ENCODE results near the gene ISOC2.

DNA sequence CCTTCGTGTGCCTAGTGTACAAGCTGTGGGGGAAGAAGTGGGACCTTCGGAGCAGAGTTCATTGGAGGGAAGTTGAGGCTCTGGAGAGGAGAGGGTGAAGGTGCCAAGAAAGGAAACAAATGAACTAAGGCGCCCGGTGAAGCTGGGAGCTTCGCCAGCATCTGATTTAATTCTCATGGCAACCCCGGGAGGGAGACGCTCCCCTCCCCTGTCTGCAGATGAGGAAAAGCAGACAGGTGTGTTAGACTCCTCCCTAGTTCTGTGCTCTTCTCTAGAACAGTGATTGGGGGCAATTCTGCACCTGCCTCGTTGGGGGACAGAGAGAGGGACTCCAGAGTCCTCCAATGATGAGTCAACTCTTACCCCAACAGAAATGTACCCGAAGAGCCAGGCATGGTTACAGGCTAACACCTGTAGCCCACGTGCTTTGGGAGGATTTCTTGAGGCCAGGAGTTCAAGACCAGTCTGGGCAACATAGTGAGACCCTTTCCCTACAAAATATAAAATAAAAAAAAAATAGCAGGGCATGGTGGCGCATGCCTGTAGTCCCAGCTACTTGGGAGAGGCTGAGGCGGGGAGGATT lies 31.0 kb upstream of the ISOC2 start:
- TF ChIP-seq, protein P1, sequence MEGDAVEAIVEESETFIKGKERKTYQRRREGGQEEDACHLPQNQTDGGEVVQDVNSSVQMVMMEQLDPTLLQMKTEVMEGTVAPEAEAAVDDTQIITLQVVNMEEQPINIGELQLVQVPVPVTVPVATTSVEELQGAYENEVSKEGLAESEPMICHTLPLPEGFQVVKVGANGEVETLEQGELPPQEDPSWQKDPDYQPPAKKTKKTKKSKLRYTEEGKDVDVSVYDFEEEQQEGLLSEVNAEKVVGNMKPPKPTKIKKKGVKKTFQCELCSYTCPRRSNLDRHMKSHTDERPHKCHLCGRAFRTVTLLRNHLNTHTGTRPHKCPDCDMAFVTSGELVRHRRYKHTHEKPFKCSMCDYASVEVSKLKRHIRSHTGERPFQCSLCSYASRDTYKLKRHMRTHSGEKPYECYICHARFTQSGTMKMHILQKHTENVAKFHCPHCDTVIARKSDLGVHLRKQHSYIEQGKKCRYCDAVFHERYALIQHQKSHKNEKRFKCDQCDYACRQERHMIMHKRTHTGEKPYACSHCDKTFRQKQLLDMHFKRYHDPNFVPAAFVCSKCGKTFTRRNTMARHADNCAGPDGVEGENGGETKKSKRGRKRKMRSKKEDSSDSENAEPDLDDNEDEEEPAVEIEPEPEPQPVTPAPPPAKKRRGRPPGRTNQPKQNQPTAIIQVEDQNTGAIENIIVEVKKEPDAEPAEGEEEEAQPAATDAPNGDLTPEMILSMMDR (IDR thresholded peaks at IDR 0.05; ENCODE audit: low read length), result no peak
- no peak for TF ChIP-seq EZH2 (IDR thresholded peaks at IDR 0.05; ENCODE audit: borderline replicate concordance, low read length)

Data from OCI-LY1 (cell line).